ENCODE data around the gene PPAT.
A peak's percentile ranks its signal among the peaks of the same experiment; 100 is the strongest.

The PPAT gene

DNA sequence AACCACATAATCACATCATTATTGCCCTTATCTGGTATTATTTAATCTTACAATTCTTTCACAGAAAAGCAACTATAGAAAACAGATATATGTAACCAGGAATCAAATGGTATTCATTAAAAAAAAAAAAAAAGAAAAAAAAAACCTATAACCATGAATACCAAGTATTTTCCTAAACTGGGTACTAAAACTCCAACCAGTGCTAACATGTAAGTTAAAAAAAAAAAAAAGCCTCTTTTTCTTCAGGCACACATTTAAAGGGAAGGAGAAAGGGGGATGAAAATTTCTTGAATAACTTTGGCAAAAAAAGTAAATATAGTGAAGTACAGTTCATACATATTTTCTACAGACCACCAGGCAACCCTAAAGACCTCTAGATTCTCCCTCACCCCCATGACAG lies 2.1 kb downstream of the PPAT start:
- no peak for DNase-seq

DNA sequence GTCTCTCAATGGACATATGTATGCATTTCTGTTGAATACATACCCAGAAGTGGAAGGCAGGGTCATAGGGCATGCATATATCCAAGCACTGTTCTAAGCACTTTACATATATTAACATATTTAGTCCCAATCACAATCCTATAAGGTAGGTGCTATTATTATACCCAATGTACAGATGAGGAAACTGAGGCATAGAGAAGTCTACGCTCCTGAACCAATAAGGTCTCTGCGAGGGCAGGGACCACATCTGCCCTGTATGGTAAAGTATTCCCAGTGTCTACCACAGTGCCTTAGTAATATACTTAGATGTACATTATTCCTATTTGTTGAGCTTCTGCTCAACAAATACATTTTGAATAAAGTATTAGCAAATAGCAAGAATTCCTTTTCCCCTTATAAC lies 5.2 kb downstream of the PPAT start:
- DNase-seq, result no peak

DNA sequence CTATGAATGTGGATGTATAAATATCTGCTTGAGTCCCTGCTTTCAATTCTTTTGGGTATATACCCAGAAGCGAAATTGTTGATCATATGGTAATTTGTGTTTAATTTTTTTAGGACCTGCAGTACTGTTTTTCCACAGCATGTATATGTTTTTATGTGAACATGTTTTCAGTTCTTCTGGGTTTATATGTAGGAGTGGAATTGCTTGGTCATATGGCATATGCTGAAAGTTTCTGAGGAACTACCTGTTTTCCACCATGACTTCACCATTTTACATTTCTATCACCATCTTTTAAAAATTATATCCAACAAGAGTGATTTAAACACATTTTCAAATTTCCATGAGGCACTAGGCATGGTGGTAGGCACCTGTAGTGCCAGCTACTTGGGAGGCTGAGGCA lies 8.2 kb downstream of the PPAT start:
- DNase-seq, result no peak

DNA sequence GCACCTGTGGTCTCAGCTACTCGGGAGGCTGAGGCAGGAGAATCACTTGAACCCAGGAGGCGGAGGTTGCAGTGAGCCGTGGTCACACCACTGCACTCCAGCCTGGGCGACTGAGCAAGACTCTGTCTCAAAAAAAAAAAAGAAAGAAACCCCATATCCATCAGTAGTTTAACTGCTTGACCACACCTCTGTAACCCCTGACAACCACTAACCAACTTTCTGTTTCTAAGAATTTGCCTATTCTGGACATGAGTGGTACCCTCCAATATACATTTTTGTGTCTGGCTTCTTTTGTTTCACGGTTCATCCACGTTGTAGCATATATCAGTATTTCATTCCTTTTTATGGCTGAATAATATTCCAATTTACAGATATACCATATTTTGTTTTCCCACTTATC lies 9.1 kb downstream of the PPAT start:
- no peak for DNase-seq

DNA sequence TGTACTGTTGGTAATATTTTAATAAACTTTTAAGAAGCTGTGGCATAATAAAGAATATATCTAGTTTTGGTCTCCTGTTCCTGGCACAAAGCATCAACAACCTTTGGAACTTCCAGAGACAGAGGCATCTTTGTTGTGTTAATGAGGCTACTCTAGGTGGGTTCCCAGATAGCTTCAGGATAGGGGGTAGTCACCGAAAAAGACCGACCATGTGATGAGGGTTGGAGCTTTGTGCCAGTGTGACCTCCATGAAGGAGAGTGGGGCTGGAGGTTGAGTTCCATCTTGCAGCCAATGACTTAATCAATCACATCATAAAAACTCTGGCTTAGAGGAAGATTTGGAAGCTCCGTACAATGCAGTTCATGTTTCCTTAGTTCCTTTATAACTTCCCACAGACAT lies 9.9 kb downstream of the PPAT start:
- DNase-seq, result no peak

DNA sequence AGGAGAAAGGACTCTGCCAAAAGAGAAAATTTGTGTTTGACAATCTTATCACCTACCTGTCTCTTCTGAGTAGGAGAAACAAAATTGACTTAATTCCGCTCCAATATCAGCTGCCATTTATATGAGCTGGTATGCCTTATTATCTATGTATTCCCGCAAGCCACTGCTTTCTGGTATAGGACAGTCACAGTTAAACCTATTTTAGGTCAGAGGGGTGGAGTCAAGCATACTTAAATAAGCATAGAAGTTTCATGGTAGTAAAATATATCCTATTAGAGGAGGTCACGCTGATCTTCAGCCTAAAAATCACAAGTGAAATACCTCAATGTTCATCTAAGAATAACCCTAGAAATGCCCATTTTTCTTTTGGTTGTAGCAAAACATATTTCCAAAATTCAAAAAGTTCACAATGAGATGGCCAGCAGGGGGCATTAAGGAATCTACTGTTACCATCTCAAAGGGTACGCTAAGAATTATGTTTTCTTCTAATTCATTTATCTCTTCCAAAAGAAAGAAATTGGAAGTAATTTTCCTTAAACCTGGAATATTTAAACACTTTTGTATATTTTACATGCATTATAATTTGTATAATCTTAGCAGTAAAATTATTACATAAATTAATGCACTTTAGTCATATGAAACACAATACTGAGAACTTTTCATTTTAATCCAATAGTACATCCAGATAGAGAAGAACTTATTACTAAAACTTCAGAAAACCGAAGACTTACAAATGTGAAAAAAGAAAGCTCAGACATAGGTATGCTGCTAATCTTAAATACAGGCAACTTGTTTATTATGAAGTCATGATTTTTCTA lies 10.5 kb downstream of the PPAT start:
- no peak for DNase-seq

DNA sequence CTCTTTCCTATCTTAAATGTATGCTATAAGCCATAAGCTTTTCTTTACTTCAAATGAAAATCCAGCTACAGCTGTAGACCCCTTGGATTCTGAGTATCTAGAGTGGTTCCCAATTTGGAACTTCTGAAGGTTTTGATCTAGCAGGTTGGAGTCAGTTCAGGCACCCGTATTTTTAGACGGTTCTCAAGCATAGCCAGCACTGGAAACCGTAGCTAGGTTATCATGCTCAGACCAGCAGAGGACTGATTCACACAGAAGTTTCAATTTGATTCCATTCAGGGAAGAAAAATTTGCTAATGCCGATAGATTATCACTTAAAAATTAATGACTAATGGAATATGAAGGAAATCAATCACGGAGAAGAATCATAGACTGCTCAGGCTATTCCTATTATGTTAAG lies 11.2 kb downstream of the PPAT start:
- no peak for DNase-seq

DNA sequence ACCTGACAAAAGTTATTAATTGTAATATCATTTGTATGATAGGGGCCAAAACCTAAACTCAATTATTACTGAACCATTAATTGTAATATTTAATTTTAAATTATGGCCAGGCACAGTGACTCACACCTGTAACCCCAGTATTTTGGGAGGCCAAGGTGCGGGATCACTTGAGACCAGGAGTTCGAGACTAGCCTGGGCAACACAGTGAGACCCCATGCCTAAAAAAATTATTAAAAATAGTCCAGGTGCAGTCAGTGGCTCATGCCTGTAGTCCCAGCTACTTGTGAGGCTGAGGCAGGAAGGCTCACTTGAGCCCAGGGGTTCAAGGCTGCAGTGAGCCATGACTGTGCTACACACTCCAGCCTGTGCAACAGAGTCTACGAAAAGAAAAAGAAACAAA lies 18.0 kb downstream of the PPAT start:
- DNase-seq, result no peak

DNA sequence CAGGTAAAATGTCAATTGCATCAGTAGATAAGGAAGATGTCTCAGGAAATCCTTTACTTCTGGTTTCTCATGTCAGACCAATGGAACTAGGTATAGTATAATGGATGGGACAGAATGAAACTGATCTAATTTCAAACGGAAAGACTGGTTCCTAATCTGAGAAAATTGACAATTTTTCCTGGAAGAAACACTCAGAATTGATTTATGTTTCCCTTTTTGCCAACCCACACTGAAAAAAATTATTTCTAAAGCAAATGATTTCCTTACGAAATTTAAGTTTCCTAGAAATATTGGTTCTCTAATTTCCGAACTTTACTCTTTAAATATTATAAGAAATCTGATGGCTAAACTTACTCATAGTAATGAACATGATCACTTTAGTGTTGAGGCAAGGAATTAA lies 19.1 kb downstream of the PPAT start:
- no peak for DNase-seq

DNA sequence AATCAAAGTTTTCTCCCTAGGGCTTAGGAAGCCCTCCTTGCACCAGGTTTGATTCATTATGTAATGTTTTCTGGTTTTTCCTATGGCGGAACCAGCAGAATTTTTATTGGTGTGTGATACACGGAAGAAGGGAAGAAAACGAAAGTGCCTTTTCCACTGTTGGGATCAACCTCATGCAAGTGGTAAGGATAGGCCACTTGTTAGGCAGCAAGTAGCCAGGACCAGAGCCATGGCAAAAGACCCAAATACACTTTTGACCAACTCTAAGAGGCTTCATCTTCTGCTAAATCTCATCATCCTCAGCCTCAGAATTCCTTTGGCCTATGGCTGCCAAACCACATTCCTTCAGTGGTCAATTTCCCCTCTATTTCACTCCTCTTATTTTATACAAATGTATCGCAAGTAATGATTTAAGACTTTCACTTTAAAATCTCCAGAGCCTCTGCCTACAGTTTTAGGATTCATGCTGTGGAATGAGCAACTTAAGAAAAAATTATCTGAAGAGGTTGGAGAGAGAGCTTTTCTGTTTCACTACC lies 21.2 kb downstream of the PPAT start:
- DNase-seq, result no peak

DNA sequence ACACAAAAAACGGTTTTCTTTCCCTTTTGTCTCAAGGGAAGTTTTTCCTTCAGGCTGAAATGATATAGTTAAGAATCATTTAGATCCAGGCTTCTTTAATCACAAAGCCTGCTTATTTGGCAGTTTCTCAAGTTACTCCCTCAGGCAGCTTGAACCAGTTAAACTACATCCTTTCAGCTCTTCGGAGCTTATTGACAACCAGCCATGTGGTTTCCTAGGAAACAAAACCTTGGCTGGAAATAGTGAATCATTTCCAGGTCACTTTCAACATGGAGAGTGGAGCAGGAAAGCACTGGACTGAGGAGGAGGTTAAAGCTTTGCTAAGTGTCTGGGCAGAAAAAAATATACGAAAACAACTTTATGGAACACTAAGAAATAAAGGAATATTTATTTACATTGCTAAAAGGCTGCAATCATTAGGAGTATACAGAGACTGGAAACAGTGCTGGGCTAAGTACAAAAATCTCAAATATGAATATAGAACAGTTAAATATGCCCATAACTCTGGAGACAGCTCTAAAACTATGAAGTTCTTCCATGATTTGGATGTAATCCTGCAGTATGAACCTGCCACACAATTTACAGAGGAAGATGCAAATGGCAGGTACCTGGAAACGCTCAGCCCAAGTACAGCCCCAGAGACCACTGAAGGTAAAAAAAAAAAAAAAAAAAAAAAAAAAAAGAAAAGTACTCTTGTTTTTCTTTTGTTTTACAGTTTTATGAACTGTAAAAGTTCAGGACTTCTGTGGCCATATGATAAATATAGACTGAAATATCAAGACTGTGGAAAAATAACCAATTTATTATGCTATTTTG lies 25.0 kb downstream of the PPAT start:
- peak; percentile 89 for DNase-seq

DNA sequence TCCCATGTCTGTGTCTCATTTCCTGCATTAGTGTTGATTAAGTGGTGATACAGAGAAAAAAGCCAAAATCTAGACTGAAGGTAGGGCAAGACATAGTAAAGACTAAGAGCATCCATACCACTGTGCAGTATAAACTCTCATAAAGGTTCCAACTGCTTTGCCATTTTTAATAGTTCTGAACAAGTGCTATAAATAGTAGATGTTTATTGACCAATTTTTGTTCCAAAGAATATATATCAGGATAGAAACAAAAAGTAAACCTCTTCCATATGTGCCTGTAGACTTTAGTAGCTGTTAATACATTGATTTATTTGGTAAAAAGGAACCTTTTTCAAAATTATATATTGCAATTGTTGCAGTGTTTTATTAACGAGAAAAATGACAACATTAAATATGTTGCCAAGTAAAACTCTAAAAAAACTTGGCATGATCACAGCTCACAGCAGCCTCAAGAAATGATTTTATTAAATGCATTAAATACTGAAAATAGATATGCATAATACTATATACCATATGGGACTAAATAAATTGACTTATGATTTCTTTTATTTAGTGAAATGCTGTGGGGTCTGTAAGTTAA lies 25.8 kb downstream of the PPAT start:
- DNase-seq, result no peak

DNA sequence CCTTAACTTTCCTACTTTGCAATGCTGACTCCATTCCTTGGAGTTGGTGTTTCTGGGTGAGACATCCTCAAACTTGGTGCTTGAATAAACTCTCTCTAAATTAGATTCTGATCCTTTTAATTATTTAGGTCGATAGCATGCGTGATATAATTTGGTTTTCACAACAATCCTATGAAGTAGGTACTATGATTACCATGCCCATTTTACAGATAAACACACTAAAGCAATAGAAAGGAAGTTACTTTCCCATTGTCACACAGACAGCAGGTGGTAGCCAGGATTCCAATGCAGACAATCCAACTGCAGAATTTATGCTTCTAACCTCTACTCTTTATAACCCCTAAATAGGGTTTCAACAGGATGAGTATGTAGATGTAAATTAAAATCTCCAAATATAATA lies 26.4 kb downstream of the PPAT start:
- DNase-seq, result no peak

DNA sequence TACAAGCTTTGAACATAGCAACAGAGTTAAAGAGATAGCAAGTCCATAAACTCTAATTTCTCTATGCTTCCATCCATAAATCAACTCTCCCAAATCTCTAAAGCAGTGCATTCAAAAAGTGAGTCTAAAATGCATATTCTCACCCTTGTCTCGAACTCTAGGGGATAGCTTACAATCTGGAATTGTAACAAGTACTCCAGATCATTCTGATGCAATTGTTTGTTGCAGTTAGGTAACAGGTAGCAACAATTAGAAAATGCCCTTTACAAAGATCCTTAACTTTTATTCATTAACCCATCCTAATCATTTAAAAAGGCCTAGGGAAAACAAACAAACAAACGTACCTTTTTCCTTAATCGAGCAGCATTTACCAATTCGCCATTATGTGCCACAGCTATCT lies 29.3 kb downstream of the PPAT start:
- no peak for DNase-seq

DNA sequence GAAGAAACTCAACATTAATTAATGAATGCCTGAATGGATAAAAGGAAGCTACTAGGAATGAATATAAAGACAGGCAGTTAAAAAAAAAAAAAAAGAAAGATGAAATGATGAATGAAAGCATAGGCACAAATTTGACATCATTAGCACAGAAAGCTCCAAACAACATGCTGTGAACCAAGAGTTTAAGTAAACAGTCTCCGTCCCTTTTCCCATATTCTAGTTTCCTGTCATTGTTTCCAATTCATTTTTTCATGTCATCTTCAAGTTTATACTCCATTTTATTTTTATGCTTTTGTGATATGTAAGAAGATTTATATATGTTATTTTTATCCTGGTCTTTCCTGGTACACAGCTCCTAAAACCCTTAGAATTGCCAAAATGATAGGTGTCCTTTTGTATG lies 30.4 kb downstream of the PPAT start:
- DNase-seq, result no peak

DNA sequence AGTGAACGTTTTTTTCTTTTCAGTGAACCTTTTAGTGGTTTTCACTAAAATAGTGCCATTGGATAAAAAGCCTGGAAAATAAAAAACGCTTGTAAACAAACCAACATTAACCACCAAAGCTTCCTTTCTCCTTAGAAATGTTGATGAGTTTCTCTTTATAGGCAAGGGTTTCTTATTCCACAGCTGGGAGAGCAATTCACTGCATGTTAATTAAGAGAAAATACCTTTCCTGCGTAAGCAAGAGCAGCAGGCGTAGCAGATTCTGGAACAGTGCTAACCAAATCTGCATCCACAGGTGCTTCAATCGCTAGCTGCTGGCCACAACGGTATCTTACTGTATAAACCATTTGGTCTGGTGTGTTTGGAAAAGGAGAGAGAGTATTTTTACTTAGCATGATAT lies 34.9 kb downstream of the PPAT start:
- no peak for DNase-seq

DNA sequence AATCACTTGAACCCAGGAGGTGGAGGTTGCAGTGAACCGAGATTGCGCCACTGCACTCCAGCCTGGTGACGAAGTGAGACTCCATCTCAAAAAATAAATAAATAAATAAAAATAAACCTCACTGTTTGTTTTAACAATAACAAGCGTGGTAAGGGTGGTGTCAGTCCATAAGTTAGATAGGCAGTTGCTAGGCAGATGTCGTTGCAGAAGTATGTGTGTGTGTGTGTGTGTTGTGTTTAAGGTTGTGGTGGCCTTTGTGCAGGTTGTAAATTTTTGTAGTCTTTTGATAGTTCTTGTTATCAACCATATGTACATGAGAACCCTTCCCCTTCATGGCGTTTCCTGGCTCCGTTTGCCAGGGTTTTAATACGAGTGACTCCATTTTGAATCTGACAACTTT lies 44.1 kb downstream of the PPAT start:
- DNase-seq, result no peak

DNA sequence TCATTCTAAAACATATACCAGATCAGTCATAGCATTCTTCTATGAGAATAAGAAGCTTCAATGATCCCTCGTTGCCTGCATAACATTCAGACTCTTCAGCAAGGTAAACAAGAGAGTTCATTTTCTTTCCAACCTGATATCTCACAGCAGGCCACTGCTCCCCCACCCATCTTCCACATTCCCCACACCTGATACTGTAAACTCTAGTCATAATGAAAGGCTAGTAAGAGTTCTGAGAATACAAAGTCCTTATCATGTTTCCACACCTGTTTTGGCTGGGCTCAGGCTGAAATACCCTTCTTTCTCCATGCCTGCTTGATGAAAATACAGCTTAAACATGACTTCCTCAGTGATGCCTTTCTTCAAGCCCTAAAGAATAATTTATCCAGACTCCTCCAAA lies 45.9 kb downstream of the PPAT start:
- DNase-seq, result peak; percentile 4

DNA sequence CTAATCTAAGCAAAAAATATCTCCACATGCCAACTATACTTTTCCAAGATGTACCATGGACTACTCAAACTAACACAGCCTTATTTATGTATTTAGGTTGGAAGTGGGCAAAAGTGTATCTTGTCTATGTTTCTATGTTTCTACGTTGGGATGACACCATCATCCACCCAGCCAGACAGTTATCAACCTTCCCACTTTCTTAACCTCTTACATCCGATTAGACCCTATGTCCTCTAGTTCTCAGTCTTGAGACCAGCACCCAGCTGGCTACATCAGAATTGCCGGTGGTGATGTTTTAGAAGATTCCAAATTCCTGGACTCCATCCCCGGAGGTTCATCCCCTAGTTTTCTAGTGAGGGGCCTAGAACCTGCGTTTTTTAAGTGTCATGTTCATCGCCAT lies 47.1 kb downstream of the PPAT start:
- peak; percentile 7 for DNase-seq

DNA sequence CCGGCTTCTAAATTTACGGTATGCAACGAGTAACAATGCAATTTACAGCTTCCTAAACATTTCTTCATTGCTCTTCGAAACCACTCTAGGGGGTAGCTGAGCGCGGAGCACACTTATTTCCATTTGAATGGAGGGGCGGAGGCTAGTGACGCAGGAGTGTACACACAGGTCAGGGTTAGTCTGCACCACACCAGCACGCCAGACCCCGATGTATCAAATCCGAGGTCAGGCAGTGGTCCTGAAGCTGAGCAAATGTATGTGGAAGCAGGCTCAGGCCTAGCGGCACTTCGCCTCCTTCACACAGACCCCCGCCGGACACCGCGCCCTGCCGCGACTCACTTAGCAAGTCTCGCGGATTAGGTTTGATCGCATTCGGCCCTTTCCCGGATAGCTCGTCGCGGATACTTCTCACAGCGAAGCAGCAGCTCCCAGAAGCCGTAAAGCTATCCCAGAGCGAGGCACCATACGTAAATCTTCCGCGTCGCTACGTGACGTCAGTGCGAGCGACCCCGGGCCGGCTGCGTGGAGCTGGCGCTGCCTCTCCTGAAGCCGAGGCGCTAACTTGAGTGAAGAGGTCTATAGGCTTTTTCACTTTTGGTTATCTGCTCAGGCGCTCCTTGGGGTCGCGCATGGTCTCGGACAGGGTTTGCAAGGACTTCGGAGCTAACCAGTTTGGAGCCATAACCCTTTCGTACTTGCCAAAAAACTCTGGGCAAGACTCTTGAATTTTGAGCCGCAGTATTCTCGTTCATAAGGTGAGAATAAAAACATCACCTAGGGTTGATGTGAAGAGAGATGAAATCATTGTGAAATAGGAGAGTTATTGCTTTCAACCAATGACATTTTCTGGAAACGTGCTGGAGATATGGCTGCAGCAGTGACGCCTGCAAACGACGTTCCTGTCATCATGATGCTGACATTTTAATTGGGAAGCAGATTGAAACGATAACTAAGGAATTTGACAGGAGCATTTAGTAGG lies 48.1 kb downstream of the PPAT start, which contains the start of gene AASDH:
Gene AASDH, minus strand, starts transcription at position 469 of the 979 bp plus-strand sequence. CDS start 3,192 bp downstream, outside the sequence.
- DNase-seq, result peak; percentile 92

DNA sequence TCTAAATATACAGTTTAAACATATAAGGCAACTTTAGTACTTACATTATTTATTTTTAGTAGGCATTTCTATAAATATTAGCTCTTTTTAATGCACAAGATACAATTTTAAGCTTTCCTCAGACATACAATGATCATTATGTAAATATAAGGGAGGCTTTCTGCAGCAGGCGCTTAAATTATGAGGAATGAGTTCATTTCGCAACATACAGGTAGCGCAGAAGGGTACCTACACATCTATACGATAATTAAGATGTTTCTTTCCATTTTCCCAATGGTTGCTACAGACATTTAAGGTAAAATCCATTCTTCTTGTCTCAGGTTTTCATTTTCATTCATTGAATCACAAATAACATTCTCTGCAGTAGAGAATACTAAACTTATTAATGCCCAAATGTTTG lies 49.3 kb downstream of the PPAT start:
- DNase-seq, result peak; percentile 8

DNA sequence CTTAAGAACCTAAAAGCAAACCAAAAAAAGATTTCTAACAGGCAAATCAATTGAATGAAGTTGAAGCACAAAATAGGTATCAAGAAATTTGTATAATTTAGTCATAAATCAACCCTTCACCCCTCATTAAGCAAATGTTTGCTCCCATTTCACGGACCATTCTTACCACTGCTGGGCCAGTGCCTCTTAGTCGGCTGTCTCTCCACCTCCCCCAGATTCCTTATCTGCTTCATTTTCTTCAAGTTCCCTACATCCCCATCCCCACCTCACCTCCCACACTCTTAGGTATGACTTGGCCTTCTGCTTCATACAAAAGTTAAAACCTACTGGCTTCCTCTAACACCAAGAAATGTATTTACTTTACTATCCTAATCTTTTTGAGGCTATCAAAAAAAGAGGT lies 60.0 kb downstream of the PPAT start:
- no peak for DNase-seq
